GM12873 (cell line): ENCODE measurements around the gene ARAP3.

Source experiments
- TF ChIP-seq, protein P1 (sequence below): IDR thresholded peaks from 2 replicates; pipeline ENCODE4 v1.5.1; 2012; ENCODE audit warnings: low read depth, mild to moderate bottlenecking, moderate library complexity, low read length, control low read depth; ENCODE audit not compliant: insufficient read depth; ENCODE audit errors: missing control alignments

Gene ARAP3

DNA sequence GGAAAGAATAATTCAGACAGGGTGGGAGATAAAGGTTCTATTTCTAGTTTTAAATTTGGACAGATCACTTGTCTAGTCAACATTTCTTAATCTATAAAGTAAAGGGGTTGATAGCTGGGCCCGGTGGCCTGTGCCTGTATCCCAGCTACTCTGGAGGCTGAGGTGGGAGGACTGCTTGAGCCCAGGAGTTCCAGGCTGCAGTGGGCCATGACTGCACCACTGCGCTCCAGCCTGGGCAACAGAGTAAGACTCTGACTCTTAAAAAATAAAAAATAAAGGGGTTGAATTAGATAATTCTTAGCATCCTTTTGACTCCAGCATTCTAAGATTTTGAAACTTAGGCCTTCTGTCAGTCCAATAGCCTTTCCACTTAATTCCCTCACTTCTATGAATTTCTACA is 74.0 kb downstream of the ARAP3 start:
- TF ChIP-seq, protein P1, sequence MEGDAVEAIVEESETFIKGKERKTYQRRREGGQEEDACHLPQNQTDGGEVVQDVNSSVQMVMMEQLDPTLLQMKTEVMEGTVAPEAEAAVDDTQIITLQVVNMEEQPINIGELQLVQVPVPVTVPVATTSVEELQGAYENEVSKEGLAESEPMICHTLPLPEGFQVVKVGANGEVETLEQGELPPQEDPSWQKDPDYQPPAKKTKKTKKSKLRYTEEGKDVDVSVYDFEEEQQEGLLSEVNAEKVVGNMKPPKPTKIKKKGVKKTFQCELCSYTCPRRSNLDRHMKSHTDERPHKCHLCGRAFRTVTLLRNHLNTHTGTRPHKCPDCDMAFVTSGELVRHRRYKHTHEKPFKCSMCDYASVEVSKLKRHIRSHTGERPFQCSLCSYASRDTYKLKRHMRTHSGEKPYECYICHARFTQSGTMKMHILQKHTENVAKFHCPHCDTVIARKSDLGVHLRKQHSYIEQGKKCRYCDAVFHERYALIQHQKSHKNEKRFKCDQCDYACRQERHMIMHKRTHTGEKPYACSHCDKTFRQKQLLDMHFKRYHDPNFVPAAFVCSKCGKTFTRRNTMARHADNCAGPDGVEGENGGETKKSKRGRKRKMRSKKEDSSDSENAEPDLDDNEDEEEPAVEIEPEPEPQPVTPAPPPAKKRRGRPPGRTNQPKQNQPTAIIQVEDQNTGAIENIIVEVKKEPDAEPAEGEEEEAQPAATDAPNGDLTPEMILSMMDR, result no peak

DNA sequence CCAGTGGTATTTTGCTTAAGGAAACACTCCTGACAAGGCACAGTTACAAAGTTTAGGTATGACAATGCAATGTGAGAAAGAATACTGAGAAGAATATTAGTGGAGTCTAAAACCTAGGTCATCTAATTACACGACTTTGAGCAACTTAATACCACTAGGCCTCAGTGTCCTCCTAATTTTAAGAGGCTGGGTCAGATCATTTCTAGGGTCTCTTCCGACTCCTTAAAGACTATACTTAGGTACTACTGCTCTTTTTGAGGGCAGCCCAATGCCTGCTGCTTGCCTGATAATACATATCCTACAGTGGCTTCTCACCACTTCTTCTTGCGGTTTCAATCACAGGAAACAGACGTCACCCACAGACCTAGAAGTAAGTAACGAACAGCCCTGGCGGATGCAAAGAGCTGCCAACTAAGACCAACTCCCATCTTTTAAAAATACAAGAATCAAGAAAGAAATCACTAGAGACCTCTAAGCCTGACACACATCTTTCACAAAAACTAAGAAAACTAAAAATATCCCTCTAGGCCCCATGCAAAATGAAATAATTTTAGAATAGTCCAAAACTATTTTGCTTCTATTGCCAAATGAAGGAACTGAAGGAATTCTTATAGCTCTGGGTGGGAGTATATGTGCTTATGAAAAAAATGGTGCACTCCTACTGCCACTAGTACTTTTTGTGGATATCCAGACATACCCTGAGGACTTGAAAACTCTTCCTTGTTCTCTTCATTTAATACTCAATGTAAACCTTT is 76.3 kb downstream of the ARAP3 start:
- TF ChIP-seq, protein P1, result no peak

DNA sequence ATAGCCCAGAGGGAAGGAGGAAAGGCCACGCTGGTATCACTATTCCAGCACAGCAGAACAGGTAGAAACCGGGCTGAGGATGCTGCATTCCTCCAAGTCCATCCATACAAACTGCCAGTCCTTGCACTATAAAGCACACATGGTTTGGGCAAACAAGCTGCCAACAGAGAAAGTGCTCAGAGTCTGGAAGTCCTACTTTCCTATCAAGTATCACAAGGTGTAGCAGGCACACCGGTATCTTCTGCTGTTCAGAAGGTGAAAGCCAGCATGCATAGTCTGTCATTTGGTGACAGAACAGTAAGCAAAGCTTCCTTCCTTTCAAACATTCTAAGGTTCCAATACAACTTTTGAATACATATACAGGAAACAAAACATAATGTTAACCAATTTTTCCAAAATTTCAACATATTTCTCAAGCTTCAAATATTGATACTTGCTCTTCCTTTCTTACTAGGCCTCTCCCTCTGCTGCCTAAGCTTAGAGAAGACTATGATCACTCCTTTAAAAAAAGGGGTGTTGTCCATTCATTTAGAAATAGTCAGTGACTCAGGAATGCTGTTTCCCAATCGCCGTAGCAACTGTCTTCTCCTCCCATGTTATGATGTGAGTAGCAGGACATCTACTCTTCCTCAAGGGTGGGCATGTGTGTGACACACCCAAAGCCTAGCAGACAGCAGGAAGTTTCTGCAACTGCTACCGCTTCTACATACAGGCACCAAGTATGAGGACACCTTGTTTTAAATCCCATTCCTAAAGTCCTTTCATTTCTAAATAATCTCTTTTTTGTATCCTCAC is 77.9 kb downstream of the ARAP3 start:
- TF ChIP-seq, protein P1, result no peak
